Stimulated activated naive CD8-positive, alpha-beta T cell treated with anti-CD3 and anti-CD28 coated beads, Interleukin-15, amount 100 ng/mL, for 72 hours (primary cell): ENCODE measurements around the gene SPTBN4.
"Not testable (repeated sequence)": the region's sequence is repeated elsewhere in the genome, so short reads cannot be mapped to it uniquely, and the experiment has no call there.

Experiments
- ATAC-seq: fragments of 150-1000 bp; cut with Tn5 transposase; 2 replicates; pipeline ENCODE4 v1.10.0; 2021; ENCODE audit warnings: mild to moderate bottlenecking, moderate library complexity
- DNase-seq, 2 donors: peaks; one replicate each; pipeline ENCODE4 v3.0.0; 2021 to 2022
- H3K27ac Mint-ChIP-seq, 2 donors: one replicate each; pipeline ENCODE4 v1.8.0; 2022; ENCODE audit warnings: mild to moderate bottlenecking in 2 of 2, mixed read lengths in 2 of 2, moderate library complexity in 2 of 2
- H3K27me3 Mint-ChIP-seq: one replicate; pipeline ENCODE4 v1.8.0; 2022; ENCODE audit warnings: mixed read lengths
- H3K4me1 Mint-ChIP-seq: one replicate; pipeline ENCODE4 v1.8.0; 2022; ENCODE audit warnings: mild to moderate bottlenecking, mixed read lengths
- H3K4me3 Mint-ChIP-seq, 2 donors: one replicate each; pipeline ENCODE4 v1.8.0; 2022; ENCODE audit warnings: mild to moderate bottlenecking in 2 of 2, mixed read lengths in 2 of 2, moderate library complexity in 1 of 2
- H3K9me3 Mint-ChIP-seq, 2 donors: one replicate each; pipeline ENCODE4 v1.8.0; 2022; ENCODE audit warnings: mixed read lengths in 2 of 2

SPTBN4 gene

GRCh38 chr19:40588110-40588854, 121.5 kb downstream of the SPTBN4 start:
- H3K4me1 Mint-ChIP-seq = peaks cover 15% of the 10 kb centered on the region
- H3K27ac Mint-ChIP-seq = peak overlapping the region in 1 of 2 donors; percentile 31
- no peaks in the 10 kb centered on the region for H3K9me3 Mint-ChIP-seq
- DNase-seq = no peak
- H3K4me3 Mint-ChIP-seq = no peak overlapping the region
- ATAC-seq = no peak
- H3K27me3 Mint-ChIP-seq = no peaks in the 10 kb centered on the region

GRCh38 chr19:40588926-40589569, 122.2 kb downstream of the SPTBN4 start:
- Mint-ChIP-seq H3K27me3 (no peaks in the 10 kb centered on the region), H3K4me1 (peaks cover 17% of the 10 kb centered on the region), H3K27ac (peak overlapping the region in 1 of 2 donors; percentile 9), H3K4me3 (no peak overlapping the region), H3K9me3 (no peaks in the 10 kb centered on the region)
- DNase-seq (no peak), ATAC-seq (no peak)

- ATAC-seq (no peak), DNase-seq (no peak)
- H3K4me3 Mint-ChIP-seq = no peak overlapping the region
- H3K27me3 Mint-ChIP-seq = peaks cover 7% of the 10 kb centered on the region
- no peaks in the 10 kb centered on the region for H3K9me3 Mint-ChIP-seq
- peaks cover 25% of the 10 kb centered on the region for H3K4me1 Mint-ChIP-seq
- peak overlapping the region in 1 of 2 donors; percentile 39 for H3K27ac Mint-ChIP-seq
Observed at GRCh38 chr19:40589591-40590429, 123.0 kb downstream of the SPTBN4 start.

GRCh38 chr19:40590464-40591265, 123.9 kb downstream of the SPTBN4 start:
- DNase-seq = no peak
- Mint-ChIP-seq H3K4me1 (peaks cover 27% of the 10 kb centered on the region), H3K4me3 (no peak overlapping the region), H3K27ac (no peak overlapping the region), H3K27me3 (peaks cover 14% of the 10 kb centered on the region), H3K9me3 (no peaks in the 10 kb centered on the region)
- no peak for ATAC-seq

GRCh38 chr19:40591724-40592123, 124.9 kb downstream of the SPTBN4 start:
- Mint-ChIP-seq H3K27me3 (peaks cover 22% of the 10 kb centered on the region), H3K4me1 (peaks cover 19% of the 10 kb centered on the region)
- DNase-seq, H3K4me3 Mint-ChIP-seq, ATAC-seq, H3K27ac Mint-ChIP-seq, H3K9me3 Mint-ChIP-seq: not testable (repeated sequence)

GRCh38 chr19:40592170-40592569, 125.4 kb downstream of the SPTBN4 start:
- H3K27ac Mint-ChIP-seq = no peak overlapping the region
- ATAC-seq (peak; percentile 76), DNase-seq (no peak)
- no peak overlapping the region for H3K4me3 Mint-ChIP-seq
- H3K27me3 Mint-ChIP-seq = peaks cover 27% of the 10 kb centered on the region
- peaks cover 22% of the 10 kb centered on the region for H3K4me1 Mint-ChIP-seq
- no peaks in the 10 kb centered on the region for H3K9me3 Mint-ChIP-seq

- peak overlapping the region in 1 of 2 donors; percentile 4 for H3K4me3 Mint-ChIP-seq
Observed at GRCh38 chr19:40594255-40594654, 127.5 kb downstream of the SPTBN4 start.

GRCh38 chr19:40594657-40595091, 127.9 kb downstream of the SPTBN4 start:
- Mint-ChIP-seq H3K27me3 (peaks cover 52% of the 10 kb centered on the region), H3K9me3 (no peaks in the 10 kb centered on the region), H3K4me3 (no peak overlapping the region), H3K4me1 (peaks cover 44% of the 10 kb centered on the region), H3K27ac (no peak overlapping the region)
- DNase-seq = no peak
- no peak for ATAC-seq

More at GRCh38 chr19:40594255-40594654, 127.5 kb downstream of the SPTBN4 start:
- H3K27ac Mint-ChIP-seq = no peak overlapping the region
- DNase-seq (no peak), ATAC-seq (no peak)
- H3K4me1 Mint-ChIP-seq = peaks cover 40% of the 10 kb centered on the region
- no peaks in the 10 kb centered on the region for H3K9me3 Mint-ChIP-seq
- peaks cover 48% of the 10 kb centered on the region for H3K27me3 Mint-ChIP-seq

GRCh38 chr19:40596608-40597328, 130.0 kb downstream of the SPTBN4 start:
- Mint-ChIP-seq H3K4me3 (peak overlapping the region; percentile 46 to 70), H3K4me1 (peaks cover 61% of the 10 kb centered on the region), H3K27me3 (peaks cover 73% of the 10 kb centered on the region), H3K9me3 (no peaks in the 10 kb centered on the region), H3K27ac (no peak overlapping the region)
- DNase-seq (no peak), ATAC-seq (no peak)

GRCh38 chr19:40597329-40597838, 130.6 kb downstream of the SPTBN4 start:
- Mint-ChIP-seq H3K4me1 (peaks cover 67% of the 10 kb centered on the region), H3K4me3 (peak overlapping the region; percentile 53 to 70), H3K27ac (no peak overlapping the region), H3K9me3 (no peaks in the 10 kb centered on the region), H3K27me3 (peaks cover 78% of the 10 kb centered on the region)
- ATAC-seq (no peak), DNase-seq (no peak)

- ATAC-seq (peak; percentile 64), DNase-seq (peak; percentile 81 to 83)
- no peaks in the 10 kb centered on the region for H3K9me3 Mint-ChIP-seq
- peak overlapping the region; percentile 64 to 65 for H3K4me3 Mint-ChIP-seq
- H3K27me3 Mint-ChIP-seq = peaks cover 88% of the 10 kb centered on the region
- peaks cover 77% of the 10 kb centered on the region for H3K4me1 Mint-ChIP-seq
- H3K27ac Mint-ChIP-seq = no peak overlapping the region
Observed at GRCh38 chr19:40598121-40598917, 131.5 kb downstream of the SPTBN4 start.

GRCh38 chr19:40598918-40599307, 132.1 kb downstream of the SPTBN4 start:
- peaks cover 81% of the 10 kb centered on the region for H3K4me1 Mint-ChIP-seq
- peaks cover 89% of the 10 kb centered on the region for H3K27me3 Mint-ChIP-seq
- ATAC-seq = no peak
- H3K4me3 Mint-ChIP-seq = peak overlapping the region; percentile 53 to 64
- DNase-seq = no peak
- H3K27ac Mint-ChIP-seq = no peak overlapping the region
- H3K9me3 Mint-ChIP-seq = no peaks in the 10 kb centered on the region

- H3K27me3 Mint-ChIP-seq = peaks cover 87% of the 10 kb centered on the region
- ATAC-seq (no peak), DNase-seq (no peak)
- H3K9me3 Mint-ChIP-seq = no peaks in the 10 kb centered on the region
- peaks cover 81% of the 10 kb centered on the region for H3K4me1 Mint-ChIP-seq
- H3K27ac Mint-ChIP-seq = no peak overlapping the region
- H3K4me3 Mint-ChIP-seq = peak overlapping the region; percentile 53 to 64
Observed at GRCh38 chr19:40599331-40599901, 132.6 kb downstream of the SPTBN4 start.
